HUDEP-2 (cell line): ENCODE results near the gene NFIX.

Experiments used
- DNase-seq, 76 experiments: peaks; one replicate each; lab custom pipeline; 2025; ENCODE audit not compliant: unreplicated experiment in 76 of 76; lab: John Stamatoyannopoulos, UW

NFIX gene

GRCh38 chr19:13032837-13033236, 37.6 kb downstream of the NFIX start:
- no peak for DNase-seq

GRCh38 chr19:13033244-13033643, 38.0 kb downstream of the NFIX start:
- DNase-seq = peak in 23 of 76 experiments; percentile 8 to 53 (median 33)

- peak in 69 of 76 experiments; percentile 36 to 90 (median 74) for DNase-seq
Measured at GRCh38 chr19:13033819-13034611, 38.7 kb downstream of the NFIX start.

- no peak for DNase-seq
Measured at GRCh38 chr19:13034636-13035035, 39.4 kb downstream of the NFIX start.

- no peak for DNase-seq
Measured at GRCh38 chr19:13035820-13036365, 40.6 kb downstream of the NFIX start.

GRCh38 chr19:13036366-13036976, 41.2 kb downstream of the NFIX start:
- DNase-seq = no peak

GRCh38 chr19:13037161-13037560, 41.9 kb downstream of the NFIX start:
- no peak for DNase-seq

- DNase-seq = no peak
Measured at GRCh38 chr19:13037731-13038130, 42.5 kb downstream of the NFIX start.

GRCh38 chr19:13038306-13039210, 43.3 kb downstream of the NFIX start:
- DNase-seq = no peak

GRCh38 chr19:13039211-13039789, 44.0 kb downstream of the NFIX start:
- DNase-seq = no peak

- no peak for DNase-seq
Measured at GRCh38 chr19:13040232-13040947, 45.1 kb downstream of the NFIX start.

- no peak for DNase-seq
Measured at GRCh38 chr19:13040948-13041292, 45.6 kb downstream of the NFIX start.

- DNase-seq = no peak
Measured at GRCh38 chr19:13042443-13043130, 47.3 kb downstream of the NFIX start.

GRCh38 chr19:13043285-13043684, 48.0 kb downstream of the NFIX start:
- no peak for DNase-seq

GRCh38 chr19:13044231-13044836, 49.1 kb downstream of the NFIX start:
- no peak for DNase-seq

GRCh38 chr19:13045812-13046211, 50.5 kb downstream of the NFIX start:
- peak in 2 of 76 experiments; percentile 11 to 29 for DNase-seq

- no peak for DNase-seq
Measured at GRCh38 chr19:13047374-13047773, 52.1 kb downstream of the NFIX start.

GRCh38 chr19:13050274-13050673, 55.0 kb downstream of the NFIX start:
- no peak for DNase-seq

GRCh38 chr19:13051557-13052165, 56.4 kb downstream of the NFIX start:
- peak in 41 of 76 experiments; percentile 21 to 85 (median 53) for DNase-seq
